GOT3 (cell line): Measurements from ENCODE around the gene PALLD.
A peak's percentile ranks its signal among the peaks of the same experiment; 100 is the strongest.

Source experiments
- DNase-seq: peaks from one replicate; lab custom pipeline; 2025; ENCODE audit warnings: mixed read lengths; lab: John Stamatoyannopoulos, UW

PALLD gene

GRCh38 chr4:168831919-168832762 is 335.3 kb downstream of the PALLD start:
- peak; percentile 29 for DNase-seq

GRCh38 chr4:168832763-168833575 is 336.1 kb downstream of the PALLD start:
- no peak for DNase-seq

DNA sequence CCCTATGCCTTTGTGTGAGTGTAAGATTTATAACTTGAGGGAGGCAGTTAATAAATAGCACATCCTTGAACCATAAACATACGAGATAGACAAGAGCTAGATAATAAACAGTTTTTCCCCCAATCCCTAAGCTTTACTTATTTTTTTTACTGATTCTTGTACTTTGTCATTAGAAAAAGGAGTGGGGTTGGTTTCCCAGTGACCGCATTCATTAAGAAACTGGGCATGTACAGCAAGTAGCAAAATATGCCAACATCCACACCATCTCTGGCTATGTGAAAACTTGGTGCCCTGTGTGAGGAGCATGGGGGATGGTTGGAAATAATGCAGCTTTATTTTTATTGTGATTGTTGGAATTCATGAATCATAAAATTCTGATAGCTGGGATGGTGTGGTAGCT is 337.0 kb downstream of the PALLD start:
- DNase-seq: no peak

DNA sequence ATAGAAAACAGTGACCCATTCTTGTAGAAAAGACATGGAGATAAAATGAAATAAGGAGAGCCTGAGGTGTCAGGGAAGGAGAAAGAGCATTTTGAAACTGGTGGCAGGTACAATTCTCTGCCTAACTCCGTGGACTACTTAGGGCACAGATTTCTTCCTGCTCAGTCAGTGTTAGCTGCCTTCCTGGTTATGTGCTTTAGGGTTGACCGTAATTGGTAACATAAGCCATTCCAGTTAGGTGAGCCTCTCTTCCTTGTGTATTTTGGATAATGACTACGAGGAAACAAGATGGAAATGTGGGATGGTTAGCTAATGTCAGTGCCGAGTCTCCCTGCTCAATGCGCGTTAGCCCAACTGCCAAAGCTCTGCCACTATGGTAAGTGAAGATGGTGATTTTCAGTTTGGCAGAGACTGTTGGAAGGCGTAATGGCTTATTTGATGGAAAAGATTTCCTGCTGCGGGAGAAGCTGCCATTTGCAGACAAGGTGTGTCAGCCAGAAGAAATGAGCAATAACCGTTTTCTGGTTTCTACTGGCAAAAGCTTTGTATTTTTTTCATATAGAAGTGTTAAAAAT is 339.1 kb downstream of the PALLD start:
- DNase-seq: no peak

- DNase-seq: no peak
These were observed 339.6 kb downstream of the PALLD start for GRCh38 chr4:168836490-168836889.

DNA sequence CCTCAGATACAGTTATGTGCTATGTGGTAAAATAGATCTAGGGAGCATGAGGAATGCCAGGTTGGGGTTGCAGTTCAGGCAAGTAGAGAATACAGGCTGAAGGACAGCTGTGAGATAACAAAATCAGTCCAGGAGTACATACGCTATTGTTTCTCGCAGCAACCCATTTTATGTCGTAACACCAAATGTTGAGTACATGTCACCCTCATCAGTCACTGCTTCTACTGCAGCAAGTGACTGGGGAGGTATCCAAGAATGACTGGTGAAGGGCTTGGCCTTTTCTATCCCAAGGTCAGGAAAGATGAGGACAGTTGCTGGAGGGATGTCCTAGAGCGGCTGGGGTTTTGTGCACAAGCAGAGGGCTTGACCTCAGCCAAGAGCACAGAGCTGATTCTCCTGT is 341.1 kb downstream of the PALLD start:
- no peak for DNase-seq

DNA sequence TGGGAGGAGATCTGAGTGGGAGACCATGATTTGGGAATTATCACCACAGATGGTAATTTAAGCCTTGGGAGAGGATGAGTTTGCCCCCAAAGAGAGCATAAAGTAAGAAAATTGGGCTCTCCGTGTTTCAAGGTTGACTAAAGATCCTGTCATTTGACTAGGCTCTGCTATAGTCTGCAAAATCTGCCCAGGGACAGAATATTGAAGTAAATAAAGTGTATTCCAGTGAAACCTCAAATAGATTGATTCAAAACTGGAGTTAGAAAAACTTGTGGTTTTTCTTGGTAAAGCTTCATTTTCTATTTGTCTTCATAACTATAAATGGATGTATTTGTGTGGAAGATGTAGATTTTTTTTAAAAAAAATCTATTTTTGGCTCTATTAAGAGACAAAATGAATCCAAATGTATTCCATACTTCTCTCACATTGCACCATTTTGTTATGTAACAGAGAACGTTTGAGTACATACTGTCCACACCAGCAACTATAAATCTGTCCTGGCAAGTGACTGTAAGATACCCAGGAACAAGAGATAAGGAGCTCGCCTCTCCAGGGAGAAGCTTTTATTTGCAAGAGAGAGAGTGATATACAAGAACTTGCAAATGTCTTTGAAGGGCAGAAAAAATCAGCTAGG is 343.0 kb downstream of the PALLD start:
- no peak for DNase-seq

DNA sequence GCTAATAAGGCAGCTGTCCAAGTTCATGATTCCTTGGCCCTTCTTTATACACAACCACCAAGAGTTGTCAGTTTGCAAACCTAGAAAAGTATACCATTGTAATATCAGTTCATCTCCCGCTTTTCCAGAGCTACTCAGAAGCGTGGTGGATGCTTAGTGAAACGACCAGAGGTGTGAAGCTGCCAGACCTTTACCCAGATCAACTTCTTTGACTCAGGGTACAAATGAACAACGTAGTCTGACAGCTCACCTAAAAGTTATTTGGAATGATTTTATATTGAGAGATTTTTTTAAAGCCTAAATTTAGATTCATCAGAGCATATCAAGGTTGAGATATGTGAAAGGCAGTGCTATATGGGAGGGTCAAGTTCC is 343.5 kb downstream of the PALLD start:
- no peak for DNase-seq

DNA sequence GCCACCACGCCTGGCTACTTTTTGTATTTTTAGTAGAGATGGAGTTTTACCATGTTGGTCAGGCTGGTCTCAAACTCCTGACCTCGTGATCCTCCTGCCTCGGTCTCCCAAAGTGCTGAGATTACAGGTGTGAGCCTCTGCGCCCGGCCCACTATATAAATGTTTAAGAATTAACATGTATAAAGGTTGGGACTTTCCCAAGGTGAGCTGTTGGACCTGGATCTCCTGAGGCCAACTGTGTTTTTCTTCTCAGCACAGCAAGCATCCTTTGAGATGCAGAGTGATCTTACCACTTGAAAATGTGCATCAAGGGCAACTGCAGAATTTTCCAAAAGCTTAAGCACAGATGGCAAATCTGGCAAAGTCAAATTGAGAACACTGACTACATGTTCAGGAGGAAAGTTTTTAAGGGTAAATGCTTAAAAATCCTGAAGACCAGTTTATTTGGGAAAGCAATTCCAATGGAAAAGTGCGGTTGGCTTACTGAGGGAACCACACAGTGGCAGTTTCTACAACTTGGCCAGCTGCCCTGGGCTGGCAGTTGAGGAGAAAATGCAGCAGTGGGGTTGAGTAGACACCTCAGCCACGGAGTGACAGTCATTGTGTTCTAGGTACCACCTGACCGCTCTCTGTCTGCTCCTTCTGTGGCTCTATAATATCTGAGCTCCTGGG is 344.3 kb downstream of the PALLD start:
- DNase-seq: no peak

- DNase-seq: no peak
These were observed 344.8 kb downstream of the PALLD start for GRCh38 chr4:168841672-168842019.

DNA sequence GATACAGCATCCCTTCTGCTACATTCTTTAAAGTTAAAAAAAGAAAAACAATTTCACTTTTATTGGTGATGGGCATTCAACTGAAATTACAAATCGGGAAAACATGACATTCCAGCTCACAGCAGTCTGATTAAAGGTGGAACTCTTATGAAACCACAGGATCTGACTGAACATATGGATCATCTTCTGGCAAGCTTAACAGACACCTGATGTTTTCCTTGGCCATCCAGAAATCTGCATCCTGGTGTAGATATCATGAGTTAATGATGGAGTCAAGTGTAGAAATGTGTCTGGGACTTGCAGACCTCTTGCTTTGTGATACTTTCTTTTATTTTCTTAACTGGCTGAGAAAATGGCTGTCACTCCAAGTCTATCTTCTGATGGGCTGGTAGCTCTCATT is 345.3 kb downstream of the PALLD start:
- DNase-seq: no peak

- DNase-seq: no peak
These were observed 346.8 kb downstream of the PALLD start for GRCh38 chr4:168843635-168844034.

DNA sequence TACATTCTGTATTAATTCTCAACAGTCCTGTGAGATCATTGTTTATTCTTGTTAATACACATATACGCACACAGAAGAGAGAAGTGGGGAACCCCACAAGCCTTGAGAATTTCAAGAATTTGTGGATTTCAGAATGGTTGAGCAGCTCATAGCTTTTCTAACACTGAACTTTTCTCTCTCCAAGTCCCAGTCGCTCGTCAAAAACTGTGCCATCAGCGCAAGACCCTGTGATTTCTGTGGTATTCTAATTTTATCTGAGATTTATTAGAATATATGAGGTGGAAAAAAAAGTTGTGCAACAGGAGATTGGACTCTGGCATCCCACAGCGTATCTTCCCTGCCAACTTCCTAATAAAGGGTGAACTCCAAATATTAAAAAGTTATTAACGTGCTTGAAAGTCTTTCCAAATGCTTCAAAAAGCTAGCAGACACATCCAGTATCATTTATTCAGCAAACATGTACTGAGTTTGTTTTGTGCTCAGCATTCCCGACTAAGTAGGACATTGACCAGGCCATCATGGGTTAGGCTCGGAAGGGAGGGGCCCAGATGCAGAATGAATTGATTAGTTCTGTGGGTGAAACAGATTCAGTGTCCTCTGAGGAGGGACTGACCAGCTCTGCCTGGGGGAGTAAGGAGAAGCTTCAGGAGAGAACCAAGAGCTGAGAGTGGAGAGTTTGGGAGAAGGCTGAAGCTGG is 347.6 kb downstream of the PALLD start:
- DNase-seq: no peak

DNA sequence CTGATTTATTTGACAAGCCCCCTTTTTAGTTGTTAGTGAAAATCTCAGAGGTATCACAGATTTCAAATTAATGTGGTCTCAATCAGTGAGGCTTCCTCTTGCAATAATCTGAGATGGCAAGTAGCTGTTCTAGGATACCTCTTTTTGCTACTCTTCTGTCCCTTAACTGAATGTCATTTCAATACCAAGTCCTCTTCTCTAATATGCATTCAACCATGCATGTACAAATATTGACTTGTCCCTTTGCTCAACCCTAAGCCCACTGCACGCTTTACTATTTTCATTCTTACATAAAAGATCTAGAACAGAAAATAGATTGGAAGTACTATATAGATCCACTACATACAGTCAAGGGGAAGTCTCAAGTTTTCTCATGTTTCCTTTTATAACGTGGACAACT is 349.0 kb downstream of the PALLD start:
- DNase-seq: no peak

DNA sequence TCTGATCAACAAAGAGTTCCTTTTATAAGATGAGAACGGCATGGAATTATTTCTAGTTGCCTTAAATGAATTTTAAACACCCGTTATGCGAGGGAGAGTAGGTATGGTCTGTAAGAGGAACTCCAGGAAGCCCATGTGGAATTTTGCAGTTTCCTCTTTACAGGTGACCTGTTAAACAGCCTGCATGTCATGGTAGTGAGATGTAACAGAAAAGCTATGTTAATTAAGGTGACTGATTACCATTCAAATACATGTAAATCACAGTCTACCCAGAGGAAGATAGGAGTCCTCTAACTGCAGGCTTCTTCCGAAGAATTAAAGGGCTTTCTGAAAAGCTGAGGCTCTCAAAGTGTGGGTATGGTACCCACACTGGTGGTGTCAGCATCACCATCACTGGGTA is 349.6 kb downstream of the PALLD start:
- no peak for DNase-seq

DNA sequence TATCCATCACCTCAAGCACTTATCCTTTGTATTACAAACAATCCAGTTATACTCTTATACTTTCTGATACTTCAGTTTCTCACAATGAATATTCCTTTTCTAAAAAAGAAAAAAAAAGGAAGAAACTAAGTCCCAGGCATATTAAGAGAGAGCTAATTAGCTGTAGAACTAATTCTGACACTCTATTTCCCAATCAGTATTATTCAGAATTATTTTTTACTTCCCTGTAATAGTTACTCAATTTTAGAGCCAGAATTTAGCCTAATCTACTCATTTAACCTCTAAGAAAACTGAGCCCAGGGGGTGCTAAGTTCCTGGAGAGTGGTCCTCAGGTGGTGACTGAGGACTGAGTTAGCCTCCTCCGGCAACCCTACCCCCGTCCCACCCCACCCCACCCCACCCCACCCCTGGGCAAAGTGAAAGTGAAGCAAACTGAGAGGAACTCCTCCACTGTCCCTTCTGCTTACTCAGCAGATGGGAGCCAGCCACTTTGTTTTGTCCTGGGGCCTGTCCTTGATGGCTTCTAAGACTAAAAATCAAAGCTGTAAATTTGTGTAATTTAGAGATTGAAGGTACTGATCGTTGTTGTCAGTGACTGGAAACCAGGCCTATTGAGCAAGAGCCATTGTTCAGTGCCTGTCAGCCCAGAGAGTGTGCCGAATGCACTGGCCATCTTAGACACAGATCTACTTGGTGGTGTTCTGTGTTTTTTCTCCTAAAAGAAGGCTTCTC is 351.1 kb downstream of the PALLD start:
- no peak for DNase-seq

GRCh38 chr4:168849030-168849675 is 352.3 kb downstream of the PALLD start:
- no peak for DNase-seq

DNA sequence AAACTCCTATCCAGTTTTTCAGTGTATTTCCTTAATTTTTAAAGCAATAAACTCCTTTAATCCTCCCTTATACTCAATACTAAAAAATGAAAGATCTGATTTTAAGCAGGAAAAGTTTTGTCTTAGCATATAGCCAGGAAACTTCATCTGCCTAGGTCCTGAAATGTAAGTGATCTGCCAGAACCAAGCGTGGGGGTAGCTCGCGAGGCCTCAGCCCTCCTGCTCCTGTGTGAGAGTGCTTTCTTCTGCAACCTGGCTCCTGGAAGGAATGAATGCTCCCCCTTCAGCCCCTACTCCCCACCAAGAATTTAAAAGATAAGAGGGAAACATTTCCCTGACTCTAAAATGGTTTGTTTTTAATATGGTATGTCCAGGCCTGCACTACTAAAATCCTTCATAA is 353.1 kb downstream of the PALLD start:
- no peak for DNase-seq

GRCh38 chr4:168852387-168852786 is 355.5 kb downstream of the PALLD start:
- no peak for DNase-seq
